COLO668 (cell line): ENCODE results near the gene DCAF4.
"Not testable (repeated sequence)": the region's sequence is repeated elsewhere in the genome, so short reads cannot be mapped to it uniquely, and the experiment has no call there.

ENCODE experiments used
- DNase-seq: peaks from one replicate; lab custom pipeline; 2025; ENCODE audit not compliant: unreplicated experiment; lab: John Stamatoyannopoulos, UW

Gene DCAF4

DNA sequence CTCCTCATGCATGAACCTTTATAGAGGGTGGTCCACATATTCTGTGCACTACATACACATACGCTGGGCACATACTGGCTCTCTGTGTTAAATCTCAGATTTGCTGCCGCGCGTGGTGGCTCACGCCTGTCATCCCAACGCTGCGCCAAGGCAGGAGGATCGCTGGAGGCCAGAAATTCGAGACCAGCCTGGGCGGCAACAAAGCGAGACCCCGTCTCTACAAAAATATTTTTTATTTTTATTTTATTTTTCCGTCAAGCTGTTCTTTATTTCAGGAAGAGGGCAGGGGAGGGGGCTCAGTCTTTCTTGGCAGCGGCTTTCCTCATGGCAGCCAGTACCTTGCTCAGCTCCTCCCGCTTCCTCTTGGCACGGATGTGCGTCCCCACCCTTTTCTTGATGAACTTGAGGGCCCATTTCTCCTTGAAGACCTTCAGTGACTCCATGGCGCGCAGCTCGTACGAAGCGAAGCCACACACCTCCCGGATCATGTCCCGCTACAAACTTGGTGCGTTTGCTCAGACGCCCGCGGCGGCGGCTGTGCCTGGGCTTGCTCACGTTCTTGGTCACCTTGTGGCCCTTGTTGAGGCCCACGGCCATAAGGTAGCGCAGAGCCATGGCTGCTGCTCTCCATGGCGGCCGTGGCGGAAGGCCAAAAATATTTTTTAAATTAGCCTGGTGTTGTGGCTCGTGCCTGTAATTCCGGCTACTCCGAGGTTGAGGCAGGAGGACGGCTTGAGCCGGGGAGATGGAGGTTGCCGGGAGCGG, 3.2 kb downstream of the DCAF4 start:
- no peak for DNase-seq

DNA sequence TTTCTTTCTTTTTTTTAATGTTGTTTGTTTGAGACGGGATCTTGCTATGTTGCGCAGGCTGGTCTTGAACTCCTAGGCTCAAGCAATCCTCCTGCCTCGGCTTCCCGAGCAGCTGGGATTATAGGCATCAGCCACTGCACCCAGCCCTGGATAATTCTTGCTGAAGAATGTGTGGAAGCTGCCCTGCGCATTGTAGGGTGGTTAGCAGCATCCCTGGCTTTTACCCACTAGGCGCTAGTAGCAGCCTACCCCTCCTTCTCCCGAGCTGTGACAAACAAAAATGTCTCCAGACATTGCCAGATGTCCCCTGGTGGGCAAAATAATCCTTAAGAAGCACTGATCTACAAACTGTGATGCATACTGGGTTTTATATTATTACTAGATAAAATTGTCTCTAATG, 6.6 kb downstream of the DCAF4 start:
- DNase-seq, result no peak

GRCh38 chr14:72939630-72940029, 13.4 kb downstream of the DCAF4 start:
- DNase-seq, result no peak

DNA sequence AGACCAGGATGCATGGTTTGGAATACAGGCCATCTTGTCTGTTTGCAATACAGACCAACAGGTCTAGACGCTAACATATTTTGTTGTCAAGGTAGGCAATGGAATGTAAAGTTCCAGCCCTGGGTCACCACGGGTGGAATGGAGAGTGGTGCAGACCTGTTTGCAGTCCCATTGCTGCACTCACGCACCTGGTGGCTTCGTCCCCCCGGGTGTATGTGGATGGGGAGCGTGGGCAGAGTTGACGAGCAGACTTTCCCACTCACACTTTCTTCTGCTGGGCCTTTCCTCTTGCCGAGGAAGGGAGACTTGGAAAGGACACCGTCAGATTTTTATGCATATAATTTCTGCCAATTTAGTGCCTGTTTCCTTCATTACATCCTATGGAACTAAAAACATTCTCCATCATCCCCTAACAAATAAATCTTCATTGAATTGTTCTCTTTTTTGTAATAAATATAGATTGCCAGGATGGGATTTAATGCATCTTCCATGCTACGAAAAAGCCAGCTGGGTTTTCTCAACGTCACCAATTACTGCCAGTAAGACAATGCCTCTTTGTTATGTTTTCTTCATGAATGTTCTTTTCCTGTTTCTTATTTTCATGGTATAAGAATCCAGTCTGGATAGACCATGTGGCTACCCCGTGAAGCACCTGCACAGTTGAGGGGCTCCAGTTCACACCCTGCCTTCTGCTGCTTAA, 15.2 kb downstream of the DCAF4 start:
- DNase-seq, result no peak

- no peak for DNase-seq
Measured at GRCh38 chr14:72942934-72943333, 16.7 kb downstream of the DCAF4 start.

GRCh38 chr14:72943876-72944430, 17.7 kb downstream of the DCAF4 start:
- DNase-seq, result no peak

DNA sequence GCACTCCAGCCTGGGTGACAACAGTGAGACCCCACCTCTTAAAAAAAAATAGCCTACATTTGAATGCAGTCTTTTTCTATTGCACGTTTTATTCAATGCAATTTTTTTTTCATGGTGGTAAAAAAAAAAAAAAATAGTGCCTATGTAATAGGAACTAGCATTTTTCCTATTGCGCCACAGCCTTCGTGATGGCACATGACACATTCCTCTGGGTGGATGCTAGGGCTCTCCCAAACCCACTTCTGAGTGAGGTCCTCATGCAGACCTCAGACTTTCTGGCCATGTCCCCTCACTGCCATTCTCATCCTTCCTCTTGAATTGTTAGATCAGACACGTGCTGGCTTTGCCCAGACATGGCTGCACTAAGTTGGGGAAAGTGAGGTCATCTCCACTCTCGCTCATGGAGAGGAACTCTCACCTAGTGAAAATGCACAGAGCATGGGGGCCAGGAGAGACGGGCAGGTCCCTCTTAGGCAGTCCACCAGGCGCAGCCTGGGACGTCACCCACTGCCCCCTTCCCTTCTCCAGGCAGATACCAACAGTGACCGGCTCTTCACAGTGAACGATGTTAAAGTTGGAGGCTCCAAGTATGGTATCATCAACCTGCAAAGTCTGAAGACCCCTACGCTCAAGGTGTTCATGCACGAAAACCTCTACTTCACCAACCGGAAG, 19.2 kb downstream of the DCAF4 start:
- no peak for DNase-seq

GRCh38 chr14:72946491-72946890, 20.2 kb downstream of the DCAF4 start:
- no peak for DNase-seq

DNA sequence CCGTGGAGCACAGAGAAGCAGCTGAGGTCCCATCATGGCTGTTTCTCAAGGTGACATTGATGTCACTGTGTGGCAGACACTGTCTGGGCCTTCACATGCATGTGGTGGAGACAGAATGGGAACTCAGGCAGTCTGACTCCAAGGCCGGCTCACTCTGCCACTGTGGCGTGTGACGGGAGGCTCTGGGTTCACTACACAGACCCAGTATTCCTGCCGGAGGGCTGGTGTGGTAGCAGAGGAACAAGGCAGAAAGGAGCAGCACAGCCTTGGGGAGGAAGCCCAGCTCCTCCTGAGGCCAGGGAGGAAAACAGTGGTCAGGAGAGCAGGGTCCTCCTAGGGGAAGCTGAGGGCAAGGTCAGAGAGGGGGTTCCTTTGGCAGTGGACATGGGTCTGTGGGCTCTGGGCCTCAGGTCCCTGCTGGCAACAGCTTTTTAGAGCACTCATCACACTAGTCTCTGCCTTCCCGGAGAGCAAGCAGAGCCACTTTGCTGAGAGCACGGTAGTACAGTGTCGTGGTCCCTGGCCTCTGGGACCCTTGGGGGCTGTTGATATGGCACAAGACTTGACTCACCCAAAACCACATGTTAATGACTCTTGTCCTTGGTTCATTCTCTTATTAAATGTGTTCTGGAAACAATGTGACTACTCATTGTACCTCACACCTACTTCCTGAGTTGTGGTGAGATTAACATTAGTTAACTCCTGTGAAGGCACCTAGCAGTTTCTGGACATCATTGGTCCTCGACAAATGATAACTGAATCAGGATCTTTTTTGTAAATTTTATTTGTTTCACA, 21.3 kb downstream of the DCAF4 start:
- DNase-seq, result no peak

DNA sequence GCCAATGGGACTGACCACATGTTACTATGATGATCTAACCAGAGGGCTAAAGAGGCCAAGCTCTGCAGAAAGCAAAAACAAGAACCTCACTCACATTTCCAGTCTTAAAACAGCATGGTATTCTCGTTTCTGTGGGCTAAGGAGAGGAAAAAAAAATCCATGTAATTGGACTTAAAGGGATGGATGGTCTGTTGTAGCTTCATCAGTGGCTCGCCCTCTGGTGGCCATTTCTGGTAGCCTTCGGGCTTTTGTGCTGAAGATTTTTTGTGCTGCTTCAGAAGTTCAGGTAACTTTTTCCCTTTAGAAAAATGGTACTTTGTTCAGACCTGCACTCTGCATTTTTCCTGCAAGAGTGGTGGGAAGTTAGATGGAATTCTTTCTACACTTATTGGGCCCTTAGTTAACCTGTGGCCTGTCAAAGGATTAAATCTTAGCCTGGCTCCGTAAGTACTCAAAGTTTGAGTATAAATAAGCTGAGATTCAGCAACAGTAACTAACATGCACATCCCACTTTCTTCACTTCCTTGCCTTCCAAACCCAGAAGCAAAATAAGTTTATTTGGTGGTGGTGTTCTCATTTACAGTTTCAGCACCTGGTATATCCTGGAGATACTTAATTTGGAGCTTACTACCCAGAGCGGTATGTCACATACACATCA, 22.3 kb downstream of the DCAF4 start:
- peak; percentile 50 for DNase-seq

DNA sequence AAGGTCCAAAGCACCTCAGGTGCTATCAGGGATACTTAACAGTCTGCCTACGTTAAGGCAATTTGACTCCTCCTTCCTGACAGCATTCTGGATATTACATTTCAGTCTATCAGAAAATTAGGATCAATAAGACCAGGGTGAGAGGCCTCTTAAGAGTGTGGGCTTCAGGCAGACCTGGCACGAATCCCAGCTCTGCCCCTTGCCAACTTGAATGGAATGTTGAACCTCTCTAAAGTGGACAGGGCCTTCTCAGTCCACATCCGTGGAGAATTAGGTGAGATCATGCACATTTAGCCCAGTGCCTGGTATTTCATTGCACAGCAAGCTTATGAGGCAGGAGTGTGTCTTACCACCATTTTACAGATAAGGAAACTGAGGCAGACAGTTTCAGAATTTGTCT, 25.9 kb downstream of the DCAF4 start:
- no peak for DNase-seq

GRCh38 chr14:72956741-72957140, 30.5 kb downstream of the DCAF4 start:
- DNase-seq, result not testable (repeated sequence)

- DNase-seq, result no peak
Measured at GRCh38 chr14:72957213-72957612, 30.9 kb downstream of the DCAF4 start.

GRCh38 chr14:72958548-72958947, 32.3 kb downstream of the DCAF4 start:
- DNase-seq, result no peak

- DNase-seq, result not testable (repeated sequence)
Measured at GRCh38 chr14:72961016-72961415, 34.8 kb downstream of the DCAF4 start.

DNA sequence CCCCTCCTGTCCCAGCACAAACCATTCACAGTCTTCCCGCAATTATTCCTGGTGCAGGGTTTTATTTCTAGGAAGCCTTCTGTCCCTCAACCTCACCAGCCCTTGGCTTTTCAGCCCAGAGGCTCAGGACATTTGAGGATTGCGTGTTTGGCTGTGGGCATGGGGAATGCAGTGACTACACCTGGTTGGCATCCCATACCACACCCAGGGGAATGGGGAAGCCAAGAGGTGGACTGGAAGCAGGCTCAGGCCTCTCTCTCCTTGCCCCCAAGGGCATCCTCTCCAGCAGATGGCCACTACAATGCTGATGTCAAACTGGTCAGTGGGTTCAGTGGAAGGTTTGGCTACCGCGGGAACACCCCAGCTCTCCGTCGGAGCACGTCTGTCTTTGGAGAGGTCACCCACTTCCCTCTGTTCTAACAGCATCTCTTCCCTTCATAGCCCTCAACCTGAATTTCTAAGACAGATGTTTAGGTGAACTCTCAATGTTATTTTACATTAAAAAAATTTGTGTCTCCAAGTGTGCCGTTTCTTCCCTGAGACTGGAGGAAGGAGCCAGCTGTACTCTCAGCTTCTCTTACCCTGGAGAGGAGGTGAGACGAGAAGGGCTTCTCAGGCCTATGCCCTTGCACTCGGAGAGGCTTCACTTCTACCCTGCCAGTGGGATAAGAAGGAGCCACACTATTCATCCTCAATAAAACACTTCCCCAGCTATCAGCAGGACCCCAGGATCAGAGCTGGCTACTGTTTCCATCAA, 35.5 kb downstream of the DCAF4 start:
- no peak for DNase-seq

- peak; percentile 70 for DNase-seq
Measured at GRCh38 chr14:72962336-72962754, 36.1 kb downstream of the DCAF4 start.

DNA sequence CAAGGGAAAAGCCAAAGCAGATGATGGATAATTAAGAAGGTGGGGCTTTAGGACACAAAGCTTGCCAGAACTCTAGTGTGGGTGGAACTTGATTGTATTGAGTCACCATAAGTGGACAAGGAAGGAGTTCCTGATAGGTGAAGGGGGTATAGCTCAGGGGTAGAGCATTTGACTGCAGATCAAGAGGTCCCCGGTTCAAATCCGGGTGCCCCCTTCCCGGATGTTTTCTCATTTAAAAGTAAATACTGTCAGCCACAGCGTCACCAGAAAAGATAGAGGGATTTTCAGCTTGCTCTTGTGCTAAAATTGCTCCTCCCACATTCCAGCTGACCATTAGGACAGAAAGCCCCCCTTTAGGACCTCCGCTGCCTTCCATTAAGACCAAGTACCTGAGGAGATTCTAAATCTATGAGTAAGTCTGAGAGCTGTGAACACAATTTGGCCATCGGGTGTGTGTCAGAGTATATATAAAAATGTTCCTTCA, 36.6 kb downstream of the DCAF4 start:
- no peak for DNase-seq

GRCh38 chr14:72965249-72965648, 39.0 kb downstream of the DCAF4 start:
- DNase-seq, result no peak

- DNase-seq, result no peak
Measured at GRCh38 chr14:72966038-72966437, 39.8 kb downstream of the DCAF4 start.
